Mucosa of rectum (tissue), 2 donors: Measurements from ENCODE around the gene ZSWIM8.

ENCODE experiments used
- H3K27ac ChIP-seq, 2 donors: one replicate each; pipeline ENCODE4 v1.7.0; 2013; ENCODE audit warnings: inconsistent platforms in 2 of 2, low read depth in 2 of 2, low read length in 2 of 2
- H3K27me3 ChIP-seq, 2 donors: one replicate each; pipeline ENCODE4 v1.7.0; 2013; ENCODE audit warnings: low read length in 2 of 2; ENCODE audit not compliant: control insufficient read depth in 2 of 2, insufficient read depth in 2 of 2
- H3K36me3 ChIP-seq, 2 donors: one replicate each; pipeline ENCODE4 v1.7.0; 2013; ENCODE audit warnings: low read length in 2 of 2; ENCODE audit not compliant: control insufficient read depth in 2 of 2, insufficient read depth in 2 of 2
- H3K4me1 ChIP-seq, 2 donors: one replicate each; pipeline ENCODE4 v1.7.0; 2013; ENCODE audit warnings: low read length in 2 of 2, mild to moderate bottlenecking in 1 of 2; ENCODE audit not compliant: control insufficient read depth in 2 of 2, insufficient read depth in 2 of 2
- H3K4me3 ChIP-seq, 2 donors: one replicate each; pipeline ENCODE4 v1.7.0; 2013; ENCODE audit warnings: low read length in 2 of 2
- H3K9ac ChIP-seq, 2 donors: one replicate each; pipeline ENCODE4 v1.7.0; 2013; ENCODE audit warnings: low read length in 2 of 2, low read depth in 1 of 2, mild to moderate bottlenecking in 1 of 2
- H3K9me3 ChIP-seq, 2 donors: one replicate each; pipeline ENCODE4 v1.7.0; 2013; ENCODE audit warnings: low read length in 2 of 2; ENCODE audit not compliant: control insufficient read depth in 2 of 2
- donor health status: healthy.
- donor health status: Normal muscosa, but diverticular disease.

Gene ZSWIM8

GRCh38 chr10:73758704-73759511, 26.5 kb upstream of the ZSWIM8 start:
- no peak overlapping the region for H3K9ac ChIP-seq
- H3K27me3 ChIP-seq: no peaks in the 10 kb centered on the region
- peaks cover 53 to 64% of the 10 kb centered on the region in 2 donors for H3K36me3 ChIP-seq
- no peak overlapping the region for H3K27ac ChIP-seq
- H3K9me3 ChIP-seq: no peaks in the 10 kb centered on the region
- H3K4me1 ChIP-seq: no peaks in the 10 kb centered on the region
- H3K4me3 ChIP-seq: no peak overlapping the region

- H3K4me1 ChIP-seq: no peaks in the 10 kb centered on the region
- H3K27me3 ChIP-seq: no peaks in the 10 kb centered on the region
- H3K4me3 ChIP-seq: no peak overlapping the region
- peaks cover 58 to 64% of the 10 kb centered on the region in 2 donors for H3K36me3 ChIP-seq
- no peak overlapping the region for H3K27ac ChIP-seq
- H3K9me3 ChIP-seq: no peaks in the 10 kb centered on the region
- H3K9ac ChIP-seq: no peak overlapping the region
Observed at GRCh38 chr10:73759512-73760115, 25.8 kb upstream of the ZSWIM8 start.

- Histone ChIP-seq H3K9ac (no peak overlapping the region), H3K9me3 (no peaks in the 10 kb centered on the region), H3K4me3 (no peak overlapping the region), H3K27me3 (no peaks in the 10 kb centered on the region), H3K36me3 (peaks cover 79 to 81% of the 10 kb centered on the region in 2 donors), H3K4me1 (no peaks in the 10 kb centered on the region), H3K27ac (no peak overlapping the region)
Observed at GRCh38 chr10:73761781-73762180, 23.6 kb upstream of the ZSWIM8 start.

- no peak overlapping the region for H3K9ac ChIP-seq
- H3K36me3 ChIP-seq: peaks cover 85 to 88% of the 10 kb centered on the region in 2 donors
- no peak overlapping the region for H3K27ac ChIP-seq
- H3K9me3 ChIP-seq: no peaks in the 10 kb centered on the region
- H3K4me1 ChIP-seq: no peaks in the 10 kb centered on the region
- H3K27me3 ChIP-seq: no peaks in the 10 kb centered on the region
- H3K4me3 ChIP-seq: no peak overlapping the region
Observed at GRCh38 chr10:73762915-73763314, 22.5 kb upstream of the ZSWIM8 start.

DNA sequence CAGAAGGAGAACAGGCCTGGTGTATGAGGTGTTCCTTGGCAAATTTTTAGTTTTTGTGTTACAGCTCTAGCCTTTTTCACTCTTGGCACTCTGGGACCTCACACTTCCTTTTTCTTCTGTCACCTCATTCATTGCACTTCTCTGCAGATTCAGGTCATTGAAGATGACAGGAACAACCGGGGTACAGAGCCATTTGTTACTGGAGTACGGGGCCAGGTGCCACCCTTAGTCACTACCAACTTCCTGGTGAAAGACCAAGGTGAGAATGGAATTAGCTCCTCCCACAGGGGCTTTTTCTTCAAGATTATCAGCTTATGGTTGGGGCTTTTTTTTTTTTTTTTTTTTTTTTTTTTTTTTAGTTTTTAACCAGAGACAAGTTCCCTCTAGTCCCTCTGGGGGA, 22.1 kb upstream of the ZSWIM8 start:
- Histone ChIP-seq H3K36me3 (peaks cover 88 to 89% of the 10 kb centered on the region in 2 donors), H3K4me3 (no peak overlapping the region), H3K4me1 (no peaks in the 10 kb centered on the region), H3K9me3 (no peaks in the 10 kb centered on the region), H3K9ac (no peak overlapping the region), H3K27me3 (no peaks in the 10 kb centered on the region), H3K27ac (no peak overlapping the region)

- H3K36me3 ChIP-seq: peaks cover 90% of the 10 kb centered on the region in 2 donors
- no peak overlapping the region for H3K9ac ChIP-seq
- no peak overlapping the region for H3K4me3 ChIP-seq
Observed at GRCh38 chr10:73765066-73765465, 20.3 kb upstream of the ZSWIM8 start.

GRCh38 chr10:73768881-73769280, 16.5 kb upstream of the ZSWIM8 start:
- no peak overlapping the region for H3K27ac ChIP-seq
- peaks cover 67 to 68% of the 10 kb centered on the region in 2 donors for H3K36me3 ChIP-seq
- H3K4me3 ChIP-seq: no peak overlapping the region
- peaks cover 10 to 17% of the 10 kb centered on the region in 2 donors for H3K4me1 ChIP-seq
- no peaks in the 10 kb centered on the region for H3K9me3 ChIP-seq
- no peaks in the 10 kb centered on the region for H3K27me3 ChIP-seq
- no peak overlapping the region for H3K9ac ChIP-seq

More at GRCh38 chr10:73765066-73765465, 20.3 kb upstream of the ZSWIM8 start:
- H3K27ac ChIP-seq: no peak overlapping the region
- no peaks in the 10 kb centered on the region for H3K9me3 ChIP-seq
- no peaks in the 10 kb centered on the region for H3K4me1 ChIP-seq
- no peaks in the 10 kb centered on the region for H3K27me3 ChIP-seq

- Histone ChIP-seq H3K27ac (no peak overlapping the region), H3K27me3 (no peaks in the 10 kb centered on the region), H3K9ac (no peak overlapping the region), H3K4me3 (no peak overlapping the region), H3K4me1 (peaks cover 15 to 21% of the 10 kb centered on the region in 2 donors), H3K9me3 (no peaks in the 10 kb centered on the region), H3K36me3 (peaks cover 64 to 66% of the 10 kb centered on the region in 2 donors)
Observed at GRCh38 chr10:73769396-73769795, 16.0 kb upstream of the ZSWIM8 start.

- peak overlapping the region; percentile 72 to 89 for H3K4me3 ChIP-seq
- H3K36me3 ChIP-seq: peaks cover 47 to 56% of the 10 kb centered on the region in 2 donors
- H3K27ac ChIP-seq: peak overlapping the region; percentile 95 to 98
- peaks cover 21 to 30% of the 10 kb centered on the region in 2 donors for H3K4me1 ChIP-seq
- no peaks in the 10 kb centered on the region for H3K27me3 ChIP-seq
- H3K9ac ChIP-seq: peak overlapping the region; percentile 77 to 83
- no peaks in the 10 kb centered on the region for H3K9me3 ChIP-seq
Observed at GRCh38 chr10:73771722-73772280, 13.6 kb upstream of the ZSWIM8 start.
